SK-N-MC (cell line): ENCODE measurements around the gene SPCS2.

Experiments used
- EZH2 ChIP-seq: fragments of 200-600 bp; sonication (generic); IDR thresholded peaks from one replicate; pipeline ENCODE4 v1.6.1; 2017; ENCODE audit warnings: antibody characterized with exemption
- POLR2AphosphoS5 ChIP-seq: IDR thresholded peaks from 2 replicates; pipeline ENCODE4 v1.6.1; 2012; ENCODE audit warnings: mild to moderate bottlenecking, low read depth, low read length, borderline replicate concordance

DNA sequence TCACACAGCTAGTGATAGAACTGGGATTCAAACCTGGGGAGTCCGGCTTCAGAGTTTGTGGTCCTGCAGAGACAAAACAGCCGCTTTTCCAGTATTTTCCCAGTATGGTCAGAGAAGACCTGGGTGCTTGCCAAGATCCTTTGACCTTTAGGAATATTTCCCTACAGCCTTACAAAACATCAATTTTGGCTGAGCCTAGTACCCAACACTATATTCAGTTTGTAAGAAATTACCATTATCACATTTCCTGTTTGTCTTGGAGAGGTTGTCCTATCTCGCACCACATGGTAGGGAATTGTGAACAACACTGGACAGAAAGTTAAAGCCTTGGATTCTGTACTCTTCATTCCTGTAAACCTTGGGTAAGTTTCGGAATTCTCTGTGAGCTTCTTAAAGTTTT, 29.0 kb downstream of the SPCS2 start:
- TF ChIP-seq POLR2AphosphoS5 (no peak), EZH2 (no peak)
